Suprapubic skin (tissue), 4 donors: Measurements from ENCODE around the gene SLC35G3. TPM values are rescaled to one million over a fixed set of nuclear protein-coding genes. Genes with fewer than 3 reads are reported as not detected.
"Not testable (repeated sequence)": the region's sequence is repeated elsewhere in the genome, so short reads cannot be mapped to it uniquely, and the experiment has no call there.

Experiments used
- DNase-seq, 2 donors: peaks; one replicate each; pipeline ENCODE4 v3.0.0-alpha.2; 2019; ENCODE audit warnings: low spot score in 2 of 2
- H3K27ac ChIP-seq: fragments of 200-600 bp; sonication (generic); one replicate; pipeline ENCODE4 v1.5.1; 2019
- H3K27me3 ChIP-seq: fragments of 200-600 bp; sonication (generic); one replicate; pipeline ENCODE4 v1.5.1; 2019
- H3K36me3 ChIP-seq: fragments of 200-600 bp; sonication (generic); one replicate; pipeline ENCODE4 v1.5.1; 2019
- H3K4me1 ChIP-seq: fragments of 200-600 bp; sonication (generic); one replicate; pipeline ENCODE4 v1.5.1; 2019
- H3K4me3 ChIP-seq: fragments of 200-600 bp; sonication (generic); one replicate; pipeline ENCODE4 v1.5.1; 2019; ENCODE audit warnings: mild to moderate bottlenecking
- H3K9me3 ChIP-seq: fragments of 200-600 bp; sonication (generic); one replicate; pipeline ENCODE4 v1.5.1; 2019
- EP300 ChIP-seq: sonication (generic); formaldehyde crosslinking; IDR thresholded peaks from one replicate; pipeline ENCODE4 v1.6.1; 2017; ENCODE audit warnings: antibody characterized with exemption
- POLR2A ChIP-seq, 2 donors: fragments of 450-650 bp; IDR thresholded peaks; one replicate each; pipeline ENCODE4 v1.6.1; 2017; ENCODE audit warnings: antibody characterized with exemption in 2 of 2, mild to moderate bottlenecking in 2 of 2, moderate library complexity in 2 of 2
- POLR2AphosphoS5 ChIP-seq, 3 donors: sonication (generic); formaldehyde crosslinking; IDR thresholded peaks; one replicate each; pipeline ENCODE4 v1.6.1; 2017; ENCODE audit warnings: antibody characterized with exemption in 3 of 3
- WGBS: methylation state at CpG from one replicate; pipeline ENCODE4 v1.1.5; 2018; 5-methylcytosine and 5-hydroxymethylcytosine counted together
- total RNA-seq, 4 donors: library from RNA; depleted of rRNA; stranded (reverse); fragments of >200 nt; gene quantifications; one replicate each; pipeline ENCODE4 v1.1.0, GENCODE V29; 2016
- TF ChIP-seq, protein P1 (sequence below), 2 donors: fragments of 200-600 bp in 1 of 2; fragments of 450-650 bp in 1 of 2; sonication (generic) in 1 of 2; IDR thresholded peaks; one replicate each; pipeline ENCODE4 v1.5.1; 2016 to 2019; ENCODE audit warnings: antibody characterized with exemption in 2 of 2, mild to moderate bottlenecking in 1 of 2, moderate library complexity in 1 of 2

SLC35G3 gene
- total RNA-seq, 4 donors from 2014 or later: not detected

DNA sequence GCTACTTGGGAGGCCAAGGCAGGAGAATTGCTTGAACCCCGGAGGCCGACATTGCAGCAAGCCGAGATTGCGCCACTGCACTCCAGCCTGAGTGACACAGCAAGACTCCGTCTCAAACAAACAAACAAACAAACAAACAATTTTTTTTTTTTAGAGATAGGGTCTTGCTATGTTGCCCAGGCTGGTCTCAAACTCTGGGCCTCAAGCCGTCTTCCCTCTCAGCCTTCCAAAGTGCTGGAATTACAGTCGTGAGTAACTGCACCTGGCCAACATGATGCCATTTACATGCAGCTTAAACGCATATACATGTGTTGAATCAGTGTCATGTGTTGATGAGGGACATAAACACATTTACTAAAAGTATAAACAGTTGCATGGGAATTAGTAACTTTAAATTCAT lies 46.7 kb upstream of the SLC35G3 start:
- Histone ChIP-seq H3K27me3 (no peaks in the 10 kb centered on the region), H3K4me3 (no peak overlapping the region), H3K4me1 (peaks cover 38% of the 10 kb centered on the region), H3K27ac (no peak overlapping the region), H3K9me3 (no peaks in the 10 kb centered on the region), H3K36me3 (no peaks in the 10 kb centered on the region)
- 91% methylated on average over 8 of the region's 8 CpGs for WGBS
- TF ChIP-seq POLR2AphosphoS5 (IDR thresholded peaks at IDR 0.05) (no peak), EP300 (no peak), POLR2A (IDR thresholded peaks at IDR 0.05) (no peak)
- TF ChIP-seq, protein P1, sequence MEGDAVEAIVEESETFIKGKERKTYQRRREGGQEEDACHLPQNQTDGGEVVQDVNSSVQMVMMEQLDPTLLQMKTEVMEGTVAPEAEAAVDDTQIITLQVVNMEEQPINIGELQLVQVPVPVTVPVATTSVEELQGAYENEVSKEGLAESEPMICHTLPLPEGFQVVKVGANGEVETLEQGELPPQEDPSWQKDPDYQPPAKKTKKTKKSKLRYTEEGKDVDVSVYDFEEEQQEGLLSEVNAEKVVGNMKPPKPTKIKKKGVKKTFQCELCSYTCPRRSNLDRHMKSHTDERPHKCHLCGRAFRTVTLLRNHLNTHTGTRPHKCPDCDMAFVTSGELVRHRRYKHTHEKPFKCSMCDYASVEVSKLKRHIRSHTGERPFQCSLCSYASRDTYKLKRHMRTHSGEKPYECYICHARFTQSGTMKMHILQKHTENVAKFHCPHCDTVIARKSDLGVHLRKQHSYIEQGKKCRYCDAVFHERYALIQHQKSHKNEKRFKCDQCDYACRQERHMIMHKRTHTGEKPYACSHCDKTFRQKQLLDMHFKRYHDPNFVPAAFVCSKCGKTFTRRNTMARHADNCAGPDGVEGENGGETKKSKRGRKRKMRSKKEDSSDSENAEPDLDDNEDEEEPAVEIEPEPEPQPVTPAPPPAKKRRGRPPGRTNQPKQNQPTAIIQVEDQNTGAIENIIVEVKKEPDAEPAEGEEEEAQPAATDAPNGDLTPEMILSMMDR (IDR thresholded peaks at IDR 0.05): no peak
- DNase-seq: no peak

DNA sequence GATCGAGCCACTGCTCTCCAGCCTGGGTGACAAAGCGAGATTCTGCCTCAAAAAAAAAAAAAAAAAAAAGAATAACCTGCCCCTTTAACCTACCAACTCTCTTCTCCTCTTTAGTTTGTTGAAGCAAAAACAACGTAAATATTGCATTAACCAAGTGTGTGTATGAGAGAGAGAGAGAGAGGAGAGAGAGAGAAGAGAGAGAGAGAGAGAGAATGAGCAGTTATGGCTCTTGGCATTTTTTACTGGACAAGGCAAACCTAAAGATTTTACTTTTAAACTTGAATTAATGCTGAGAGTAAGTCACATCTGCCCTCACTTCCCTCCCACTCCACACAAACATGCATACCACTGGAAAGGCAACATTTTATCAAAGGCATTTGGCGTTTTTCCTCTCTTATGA lies 45.6 kb upstream of the SLC35G3 start:
- no peaks in the 10 kb centered on the region for H3K9me3 ChIP-seq
- no peak overlapping the region for H3K27ac ChIP-seq
- peaks cover 27% of the 10 kb centered on the region for H3K4me1 ChIP-seq
- H3K36me3 ChIP-seq: no peaks in the 10 kb centered on the region
- 72% methylated on average over 4 of the region's 4 CpGs for WGBS
- no peak for DNase-seq
- no peaks in the 10 kb centered on the region for H3K27me3 ChIP-seq
- TF ChIP-seq EP300 (no peak), POLR2AphosphoS5 (IDR thresholded peaks at IDR 0.05) (no peak), POLR2A (IDR thresholded peaks at IDR 0.05) (no peak)
- TF ChIP-seq, protein P1 (IDR thresholded peaks at IDR 0.05): no peak
- no peak overlapping the region for H3K4me3 ChIP-seq

DNA sequence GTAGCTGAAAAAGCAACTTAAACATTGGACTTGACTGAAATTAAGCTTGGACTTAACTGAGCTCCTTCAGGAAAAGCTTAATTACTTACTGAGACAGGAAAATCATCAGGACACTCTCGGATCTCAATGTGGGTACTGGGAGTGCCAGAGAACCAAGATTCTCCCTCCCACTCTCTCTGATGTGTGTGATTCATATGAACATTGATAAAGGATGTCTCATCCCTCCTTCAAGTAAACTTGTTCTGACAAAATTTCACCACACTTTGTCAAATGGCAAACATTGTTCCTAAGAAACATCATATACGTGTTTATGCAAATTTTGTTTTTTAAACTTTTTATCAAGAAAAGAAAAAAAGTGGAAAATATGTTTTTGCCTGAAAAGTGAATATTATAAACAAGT lies 44.6 kb upstream of the SLC35G3 start:
- no peak overlapping the region for H3K4me3 ChIP-seq

GRCh38 chr17:35236821-35237220 lies 42.6 kb upstream of the SLC35G3 start:
- DNase-seq: no peak
- no peaks in the 10 kb centered on the region for H3K9me3 ChIP-seq
- WGBS: 77% methylated on average over 5 of the region's 5 CpGs

More for the DNA sequence above, 44.6 kb upstream of the SLC35G3 start:
- H3K4me1 ChIP-seq: peaks cover 17% of the 10 kb centered on the region
- TF ChIP-seq POLR2A (IDR thresholded peaks at IDR 0.05): no peak
- WGBS: 39% methylated on average over 2 of the region's 2 CpGs
- no peak for DNase-seq
- H3K36me3 ChIP-seq: no peaks in the 10 kb centered on the region
- no peaks in the 10 kb centered on the region for H3K27me3 ChIP-seq
- no peak overlapping the region for H3K27ac ChIP-seq
- H3K9me3 ChIP-seq: no peaks in the 10 kb centered on the region

GRCh38 chr17:35235917-35236316 lies 41.7 kb upstream of the SLC35G3 start:
- DNase-seq: no peak
- TF ChIP-seq POLR2AphosphoS5 (IDR thresholded peaks at IDR 0.05) (no peak), POLR2A (IDR thresholded peaks at IDR 0.05) (no peak), EP300 (no peak)
- TF ChIP-seq, protein P1 (IDR thresholded peaks at IDR 0.05): no peak
- Histone ChIP-seq H3K27me3 (no peaks in the 10 kb centered on the region), H3K4me1 (no peaks in the 10 kb centered on the region), H3K36me3 (no peaks in the 10 kb centered on the region), H3K4me3 (no peak overlapping the region), H3K9me3 (no peaks in the 10 kb centered on the region), H3K27ac (no peak overlapping the region)
- 41% methylated on average over 2 of the region's 2 CpGs for WGBS

More at GRCh38 chr17:35236821-35237220, 42.6 kb upstream of the SLC35G3 start:
- TF ChIP-seq POLR2AphosphoS5 (IDR thresholded peaks at IDR 0.05): no peak
- TF ChIP-seq, protein P1 (IDR thresholded peaks at IDR 0.05): no peak
- TF ChIP-seq EP300: no peak
- TF ChIP-seq POLR2A (IDR thresholded peaks at IDR 0.05): no peak
- no peak overlapping the region for H3K4me3 ChIP-seq
- H3K36me3 ChIP-seq: no peaks in the 10 kb centered on the region
- peaks cover 6% of the 10 kb centered on the region for H3K4me1 ChIP-seq
- H3K27ac ChIP-seq: no peak overlapping the region
- H3K27me3 ChIP-seq: no peaks in the 10 kb centered on the region

DNA sequence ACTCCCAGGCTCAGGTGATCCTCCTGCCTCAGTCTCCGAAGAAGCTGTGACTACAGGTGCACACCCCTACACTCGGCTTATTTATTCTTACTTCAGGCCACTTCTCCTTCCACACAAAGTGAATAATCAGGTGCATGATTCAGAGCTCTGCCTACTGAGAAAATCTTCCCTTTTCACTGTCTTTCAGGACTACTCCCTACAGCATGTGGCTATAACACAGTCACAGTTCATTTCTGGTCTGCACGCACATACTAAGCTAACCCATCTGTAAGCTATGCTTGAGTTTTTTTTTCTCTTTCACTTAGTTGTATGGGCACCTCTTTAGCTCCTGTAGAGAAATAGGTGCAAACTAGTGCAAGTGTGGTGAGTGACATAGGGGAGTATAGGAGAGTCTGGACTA lies 41.1 kb upstream of the SLC35G3 start:
- Histone ChIP-seq H3K4me1 (no peaks in the 10 kb centered on the region), H3K27ac (no peak overlapping the region), H3K36me3 (no peaks in the 10 kb centered on the region), H3K4me3 (no peak overlapping the region), H3K9me3 (no peaks in the 10 kb centered on the region), H3K27me3 (no peaks in the 10 kb centered on the region)
- no peak for DNase-seq
- no peak for TF ChIP-seq EP300
- TF ChIP-seq POLR2AphosphoS5 (IDR thresholded peaks at IDR 0.05): no peak
- TF ChIP-seq, protein P1 (IDR thresholded peaks at IDR 0.05): no peak
- no peak for TF ChIP-seq POLR2A (IDR thresholded peaks at IDR 0.05)
- WGBS: 89% methylated on average over 3 of the region's 3 CpGs

GRCh38 chr17:35234315-35234714 lies 40.1 kb upstream of the SLC35G3 start:
- not testable (repeated sequence) for DNase-seq

More at GRCh38 chr17:35234315-35234714, 40.1 kb upstream of the SLC35G3 start:
- WGBS: 86% methylated on average over 4 of the region's 4 CpGs
- H3K27me3 ChIP-seq, H3K36me3 ChIP-seq, H3K4me3 ChIP-seq, H3K9me3 ChIP-seq, H3K4me1 ChIP-seq, H3K27ac ChIP-seq: not testable (repeated sequence)
